GM18505 (cell line): ENCODE data around the gene ALKBH8.
"Not testable (repeated sequence)": the region's sequence is repeated elsewhere in the genome, so short reads cannot be mapped to it uniquely, and the experiment has no call there.

ENCODE experiments used
- ATAC-seq: cut with Tn5 transposase; IDR thresholded peaks from one replicate; pipeline ENCODE4 v1.9.1; 2021; ENCODE audit not compliant: unreplicated experiment
- POLR2A ChIP-seq: IDR thresholded peaks from 4 replicates; pipeline ENCODE4 v1.6.1; 2011; ENCODE audit warnings: borderline replicate concordance; ENCODE audit not compliant: insufficient read depth, insufficient read length; ENCODE audit errors: extremely low read depth

Gene ALKBH8

DNA sequence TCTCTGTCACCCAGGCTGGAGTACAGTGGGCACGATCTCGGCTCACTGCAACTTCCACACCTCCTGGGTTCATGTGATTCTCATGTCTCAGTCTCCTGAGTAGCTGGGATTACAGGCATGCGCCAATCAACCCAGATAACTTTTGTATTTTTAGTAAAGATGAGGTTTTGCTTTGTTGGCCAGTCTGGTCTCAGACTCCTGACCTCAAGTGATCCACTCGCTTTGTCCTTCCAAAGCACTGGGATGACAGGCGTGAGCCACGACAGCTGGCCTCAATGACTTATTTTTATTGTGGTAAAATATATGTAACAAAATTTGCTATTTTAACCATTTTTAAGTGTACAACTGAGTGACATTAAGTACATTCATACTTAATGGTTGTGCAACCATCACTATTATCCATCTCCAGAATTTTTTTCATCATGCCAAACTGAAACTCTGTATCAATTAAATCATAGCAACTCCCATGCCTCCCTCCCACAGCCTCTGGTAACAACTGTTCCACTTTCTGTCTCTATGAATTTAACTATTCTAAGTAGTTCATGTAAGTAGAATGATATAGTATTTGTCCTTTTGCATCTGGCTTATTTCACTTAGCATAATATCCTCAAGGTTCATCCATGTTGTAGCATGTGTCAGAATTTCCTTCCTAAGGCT is 57.2 kb downstream of the ALKBH8 start:
- ATAC-seq: no peak
- TF ChIP-seq POLR2A: no peak

DNA sequence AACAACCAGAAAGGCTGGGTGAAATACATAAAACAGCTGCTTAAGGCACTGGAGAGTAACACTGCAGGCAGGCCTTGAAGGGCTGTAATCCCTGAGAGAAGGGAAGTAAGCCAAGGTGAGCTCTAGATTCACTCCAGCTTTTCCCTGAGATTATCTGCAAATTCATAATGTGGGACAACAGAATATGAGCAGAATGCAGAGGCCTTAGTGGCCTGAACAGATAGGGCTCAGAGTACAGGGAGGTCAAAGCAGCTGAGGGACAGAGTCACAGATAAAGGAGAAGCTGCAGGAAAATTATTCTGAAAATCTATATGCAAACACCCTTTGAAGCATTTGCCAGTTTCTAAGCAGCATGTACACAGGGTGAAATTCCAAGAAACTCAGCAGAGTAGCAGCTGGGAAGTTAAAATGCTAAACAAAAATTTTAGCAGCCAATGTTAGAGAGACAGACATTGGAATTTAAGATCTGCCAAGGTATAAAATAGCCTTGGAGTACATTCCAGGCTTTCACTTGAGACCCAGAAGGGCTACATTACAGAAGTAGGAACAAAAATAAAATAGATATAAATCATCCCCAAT is 59.8 kb downstream of the ALKBH8 start:
- no peak for TF ChIP-seq POLR2A
- no peak for ATAC-seq

DNA sequence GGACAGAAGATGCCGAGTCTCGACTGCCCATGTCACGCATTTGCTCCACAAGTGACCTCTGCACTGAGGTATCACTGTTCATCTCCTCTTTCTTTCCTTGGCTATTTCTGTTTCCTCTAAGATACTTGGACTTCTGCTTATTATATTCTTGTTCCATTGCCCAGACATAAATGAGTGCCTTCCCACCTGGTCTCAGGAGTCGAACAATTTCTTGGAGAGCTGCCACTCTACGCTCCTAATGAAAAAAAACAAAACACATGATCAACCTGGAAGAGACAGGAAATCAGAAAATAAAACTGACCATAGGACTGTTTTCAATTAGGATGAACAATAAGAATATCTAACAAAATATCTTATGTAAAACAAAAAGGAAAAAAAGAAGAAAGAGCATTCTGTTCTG is 60.6 kb downstream of the ALKBH8 start:
- TF ChIP-seq POLR2A: no peak
- no peak for ATAC-seq

DNA sequence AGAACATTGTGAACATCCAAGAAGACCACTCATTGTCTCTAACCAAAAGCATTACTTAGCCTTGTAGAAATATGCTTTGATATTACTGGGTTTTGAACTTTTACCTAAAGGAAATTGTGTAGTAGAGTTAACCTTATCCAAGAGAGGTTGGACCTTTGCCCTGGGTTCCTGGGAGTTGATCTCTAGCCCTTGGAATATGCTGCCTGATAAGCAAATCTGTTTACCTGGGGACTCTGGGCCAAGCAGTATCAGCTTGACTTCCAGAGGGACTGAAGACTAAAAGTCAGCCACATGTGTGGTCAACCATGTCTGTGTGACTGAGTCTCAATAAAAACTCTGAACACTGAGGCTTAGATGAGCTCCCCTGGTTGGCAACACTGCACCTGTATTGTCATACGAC is 63.8 kb downstream of the ALKBH8 start:
- no peak for TF ChIP-seq POLR2A
- no peak for ATAC-seq

- ATAC-seq: not testable (repeated sequence)
Measured at GRCh38 chr11:107497371-107497770, 68.2 kb downstream of the ALKBH8 start.

- ATAC-seq: no peak
- TF ChIP-seq POLR2A: no peak
Measured at GRCh38 chr11:107496011-107496410, 69.5 kb downstream of the ALKBH8 start.

DNA sequence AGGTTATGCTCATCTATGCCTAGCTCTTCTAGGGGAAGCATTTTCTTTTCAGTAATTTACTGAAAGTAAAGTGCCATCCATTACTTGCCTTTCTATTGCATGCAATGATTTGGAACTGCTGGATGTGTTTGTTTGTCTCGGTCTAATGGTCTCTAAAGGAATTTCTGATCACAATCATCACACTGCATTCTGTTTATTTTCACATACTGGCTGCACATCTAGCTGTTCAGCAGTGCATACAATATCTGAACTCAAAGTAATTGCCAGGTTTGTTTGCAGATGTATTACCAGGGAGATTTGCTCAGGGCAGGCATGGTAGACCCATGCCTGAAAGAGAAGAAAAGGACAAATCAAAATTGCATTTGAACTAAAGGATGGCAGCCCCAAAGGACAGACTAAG is 71.5 kb downstream of the ALKBH8 start:
- no peak for ATAC-seq
- no peak for TF ChIP-seq POLR2A

DNA sequence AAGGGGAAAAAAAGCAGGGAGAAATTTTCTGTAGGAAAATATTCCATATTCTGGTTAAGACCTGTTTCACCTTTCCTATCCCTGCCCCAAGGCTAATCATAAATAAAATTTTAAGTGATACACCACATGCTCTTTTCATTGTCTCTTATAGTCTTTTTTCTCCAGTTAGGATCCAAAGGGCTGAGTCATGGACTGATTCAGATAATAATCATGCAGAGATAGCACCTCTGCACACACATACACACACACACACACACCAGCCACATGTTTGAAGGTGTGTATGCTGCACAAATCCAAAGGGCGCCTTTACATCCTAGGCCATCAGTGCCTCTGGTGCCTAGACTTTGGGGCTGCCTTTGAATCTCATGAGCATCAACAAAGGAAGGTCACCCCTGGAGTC is 72.4 kb downstream of the ALKBH8 start:
- ATAC-seq: no peak
- no peak for TF ChIP-seq POLR2A

DNA sequence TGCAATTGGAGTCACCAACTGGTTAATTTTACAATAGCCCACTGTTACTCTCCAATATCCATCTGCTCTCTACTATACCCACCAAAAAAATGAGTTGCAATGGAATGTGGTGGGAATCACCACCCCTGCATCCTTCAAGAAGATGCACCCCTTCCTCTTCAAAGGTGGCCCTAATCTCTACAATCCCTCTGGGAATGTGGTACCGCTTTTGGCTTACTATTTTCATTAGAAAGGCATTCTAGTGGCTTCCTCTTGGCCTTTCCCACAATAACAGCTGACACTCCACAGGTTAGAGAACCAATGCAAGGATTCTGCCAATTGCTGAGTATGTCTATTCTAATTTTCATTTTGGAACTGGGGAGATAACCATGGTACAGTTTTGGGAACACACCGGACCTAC is 74.7 kb downstream of the ALKBH8 start:
- no peak for TF ChIP-seq POLR2A
- ATAC-seq: no peak

DNA sequence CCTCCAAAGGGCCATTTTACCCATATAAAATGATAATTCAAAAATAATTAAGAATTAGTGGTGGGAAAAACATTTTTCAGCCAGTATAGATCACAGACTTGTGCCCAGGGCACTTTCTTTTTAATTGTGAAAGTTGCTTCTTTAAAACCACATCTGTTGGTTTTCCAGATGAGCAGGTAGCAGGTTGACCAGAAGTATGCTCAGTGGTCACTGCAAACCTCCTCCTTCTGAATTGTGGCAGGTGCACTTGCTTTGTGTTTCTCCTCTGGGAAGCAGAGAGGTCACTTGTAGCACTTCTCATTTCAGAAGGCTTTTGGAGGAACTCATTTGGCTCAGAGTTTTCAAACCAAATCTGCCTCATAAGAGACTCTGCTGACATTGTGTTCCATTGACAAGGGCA is 83.3 kb downstream of the ALKBH8 start:
- ATAC-seq: no peak
- TF ChIP-seq POLR2A: no peak

- no peak for TF ChIP-seq POLR2A
- ATAC-seq: no peak
Measured at GRCh38 chr11:107478922-107479321, 86.6 kb downstream of the ALKBH8 start.

DNA sequence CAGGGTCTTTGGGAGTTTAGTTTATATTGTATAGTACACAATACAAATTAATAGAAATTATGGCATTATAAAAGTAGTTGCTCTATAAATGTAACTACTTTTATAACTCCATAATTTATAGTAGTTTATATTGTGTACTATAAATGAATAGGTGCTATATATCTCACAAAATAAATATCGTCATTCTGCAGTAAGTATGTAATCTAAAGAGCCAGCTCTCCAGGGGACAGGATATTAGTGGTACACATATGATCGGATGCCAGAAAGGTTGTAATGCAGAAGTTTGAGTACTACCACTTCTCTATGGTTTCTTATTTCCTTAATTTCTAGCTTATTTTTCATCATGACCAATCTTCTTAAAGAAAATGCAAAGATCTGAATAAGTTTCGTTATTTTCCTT is 87.7 kb downstream of the ALKBH8 start:
- ATAC-seq: no peak
- TF ChIP-seq POLR2A: no peak

DNA sequence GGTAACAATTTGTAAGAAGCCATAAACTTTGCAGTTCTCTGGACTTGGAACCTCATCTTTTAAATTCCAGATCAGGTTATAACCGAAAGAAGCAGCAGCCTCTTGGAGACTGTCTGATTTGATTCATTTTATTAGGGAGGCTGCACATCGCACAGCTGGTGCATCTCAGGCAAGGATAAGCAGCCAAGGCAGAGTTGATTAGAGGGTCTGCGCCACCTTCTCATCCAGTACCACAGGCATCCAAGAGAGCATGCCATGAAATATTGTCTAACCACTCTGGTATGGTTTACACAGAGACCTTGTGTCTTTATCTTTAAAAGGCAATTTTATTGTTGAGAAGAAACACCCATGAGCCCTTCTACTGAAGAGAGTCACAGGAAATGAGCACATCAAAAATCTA is 91.7 kb downstream of the ALKBH8 start:
- no peak for ATAC-seq
- no peak for TF ChIP-seq POLR2A

DNA sequence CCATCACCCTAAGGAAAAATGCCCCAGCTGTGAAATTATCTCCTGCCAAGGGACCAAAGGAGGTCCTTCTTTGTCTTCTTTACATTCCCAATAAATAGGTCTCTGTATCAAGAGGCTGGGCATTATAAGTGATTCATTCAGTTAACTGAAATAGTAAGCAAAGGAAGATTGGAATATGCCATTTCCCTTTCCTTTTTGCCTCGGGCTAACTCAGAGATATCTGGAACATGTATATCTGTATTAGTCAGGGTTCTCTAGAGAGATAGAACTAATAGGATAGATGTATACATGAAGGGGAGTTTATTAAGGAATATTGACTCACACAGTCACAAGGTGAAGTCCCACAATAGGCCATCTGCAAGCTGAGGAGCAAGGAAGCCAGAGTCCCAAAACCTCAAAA is 92.6 kb downstream of the ALKBH8 start:
- ATAC-seq: no peak
- TF ChIP-seq POLR2A: no peak

DNA sequence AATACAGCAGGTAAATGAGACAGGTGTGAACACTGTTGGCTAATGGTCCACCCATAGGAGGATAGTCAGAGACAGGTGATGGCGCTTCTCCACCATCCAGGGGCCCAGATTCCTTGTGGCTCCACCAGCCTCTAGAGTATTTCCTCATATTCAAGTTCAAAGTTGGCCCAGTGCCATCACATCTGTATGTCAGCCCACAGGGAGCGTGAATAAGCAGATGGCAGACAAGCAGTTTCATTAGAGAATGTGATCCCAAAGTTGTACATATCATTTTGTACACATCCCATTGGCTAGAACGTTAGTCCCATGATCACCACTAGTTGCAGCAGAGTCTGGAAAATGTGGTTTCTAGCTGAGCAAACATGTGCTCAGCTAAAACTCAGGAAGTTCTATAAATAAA is 96.9 kb downstream of the ALKBH8 start:
- no peak for TF ChIP-seq POLR2A

DNA sequence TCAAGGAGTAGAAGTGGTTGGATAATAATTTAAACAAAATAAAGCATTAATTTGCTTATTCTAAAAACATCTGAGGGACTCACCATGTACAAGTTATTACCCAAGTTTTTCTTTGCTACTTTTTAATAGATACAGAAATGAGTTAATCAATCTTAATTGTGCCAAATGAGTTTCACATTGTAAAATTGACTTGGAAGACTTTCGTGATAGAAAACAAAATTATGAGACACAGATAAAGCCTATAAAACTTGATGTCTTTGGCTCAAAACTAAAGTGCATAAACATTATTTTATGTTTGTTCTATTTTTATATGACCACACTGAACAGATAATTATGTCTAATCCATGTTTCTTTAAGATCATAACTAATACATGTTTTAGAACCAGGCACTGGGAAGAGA is 97.8 kb downstream of the ALKBH8 start:
- ATAC-seq: no peak
- TF ChIP-seq POLR2A: no peak

More for the DNA sequence above, 96.9 kb downstream of the ALKBH8 start:
- no peak for ATAC-seq

DNA sequence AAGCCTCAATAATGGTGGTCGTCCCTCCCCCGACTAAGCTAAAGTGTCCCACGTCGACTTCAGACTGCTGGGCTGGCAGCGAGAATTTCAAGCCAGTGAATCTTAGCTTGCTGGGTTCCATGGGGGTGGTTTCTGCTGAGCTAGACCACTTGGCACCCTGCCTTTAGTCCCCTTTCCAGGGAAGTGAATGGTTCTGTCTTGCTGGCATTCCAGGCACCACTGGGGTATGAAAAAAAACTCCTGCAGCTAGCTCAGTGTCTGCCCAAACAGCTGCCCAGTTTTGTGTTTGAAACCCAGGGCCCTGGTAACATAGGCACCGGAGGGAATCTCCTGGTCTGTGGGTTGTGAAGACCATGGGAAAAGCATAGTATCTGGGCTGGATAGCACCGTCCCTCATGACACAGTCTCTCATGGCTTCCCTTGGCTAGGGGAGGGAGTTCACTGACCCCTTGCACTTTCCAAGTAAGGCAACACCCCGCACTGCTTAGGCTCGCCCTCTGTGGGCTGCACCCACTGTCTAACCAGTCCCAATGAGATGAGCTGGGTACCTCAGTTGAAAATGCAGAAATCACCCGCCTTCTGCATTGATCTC is 99.2 kb downstream of the ALKBH8 start:
- not testable (repeated sequence) for ATAC-seq
